GM21825 (cell line): ENCODE results near the gene CBS.
"Not testable (repeated sequence)": the region's sequence is repeated elsewhere in the genome, so short reads cannot be mapped to it uniquely, and the experiment has no call there.

Experiments
- ATAC-seq: cut with Tn5 transposase; IDR thresholded peaks from one replicate; pipeline ENCODE4 v1.9.1; 2021; ENCODE audit warnings: mild to moderate bottlenecking, moderate library complexity; ENCODE audit not compliant: unreplicated experiment

Gene CBS

GRCh38 chr21:43069682-43070081 lies 6.0 kb downstream of the CBS start:
- not testable (repeated sequence) for ATAC-seq

- not testable (repeated sequence) for ATAC-seq
Observed at GRCh38 chr21:43068065-43068464, 7.6 kb downstream of the CBS start.

GRCh38 chr21:43066690-43067089 lies 8.9 kb downstream of the CBS start:
- not testable (repeated sequence) for ATAC-seq

GRCh38 chr21:43065991-43066390 lies 9.6 kb downstream of the CBS start:
- ATAC-seq = not testable (repeated sequence)

- not testable (repeated sequence) for ATAC-seq
Observed at GRCh38 chr21:43064265-43064917, 11.2 kb downstream of the CBS start.

- not testable (repeated sequence) for ATAC-seq
Observed at GRCh38 chr21:43062955-43063664, 12.5 kb downstream of the CBS start.

- not testable (repeated sequence) for ATAC-seq
Observed at GRCh38 chr21:43053112-43053511, 22.5 kb downstream of the CBS start.

GRCh38 chr21:43045876-43046821 lies 29.5 kb downstream of the CBS start:
- ATAC-seq = not testable (repeated sequence)

GRCh38 chr21:43045165-43045875 lies 30.3 kb downstream of the CBS start:
- ATAC-seq = not testable (repeated sequence)

GRCh38 chr21:43044547-43044946 lies 31.1 kb downstream of the CBS start:
- not testable (repeated sequence) for ATAC-seq

GRCh38 chr21:43043291-43043690 lies 32.3 kb downstream of the CBS start:
- not testable (repeated sequence) for ATAC-seq

GRCh38 chr21:43042169-43042568 lies 33.5 kb downstream of the CBS start:
- ATAC-seq = not testable (repeated sequence)

GRCh38 chr21:43038659-43039044 lies 37.0 kb downstream of the CBS start:
- ATAC-seq = not testable (repeated sequence)

- not testable (repeated sequence) for ATAC-seq
Observed at GRCh38 chr21:43037918-43038658, 37.5 kb downstream of the CBS start.

GRCh38 chr21:43036889-43037288 lies 38.7 kb downstream of the CBS start:
- not testable (repeated sequence) for ATAC-seq

- ATAC-seq = no peak
Observed at GRCh38 chr21:43034826-43035225, 40.8 kb downstream of the CBS start.

- no peak for ATAC-seq
Observed at GRCh38 chr21:43034101-43034500, 41.5 kb downstream of the CBS start.

- ATAC-seq = no peak
Observed at GRCh38 chr21:43031121-43031619, 44.5 kb downstream of the CBS start.

- ATAC-seq = no peak
Observed at GRCh38 chr21:43029785-43030184, 45.9 kb downstream of the CBS start.
